Measurements from ENCODE around the gene ZNF529.

The ZNF529 gene

DNA sequence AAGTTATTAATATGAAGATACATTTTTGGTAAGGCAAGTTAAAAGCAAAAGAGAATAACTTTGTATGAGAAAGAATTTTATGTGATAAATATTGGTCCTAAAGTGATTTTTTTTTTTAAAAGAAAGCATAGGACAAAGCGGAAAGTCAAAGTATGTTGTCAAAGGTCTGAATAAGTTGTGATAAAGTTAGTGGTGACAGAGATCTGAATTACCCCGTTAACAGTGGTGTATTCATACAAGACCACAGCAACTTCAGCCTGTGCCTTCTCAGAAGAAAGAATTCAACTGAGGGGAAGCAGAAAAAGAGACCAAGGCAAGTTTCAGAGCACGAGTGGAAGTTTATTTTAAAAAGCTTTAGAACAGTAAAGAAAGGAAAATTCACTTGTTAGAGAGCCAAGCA is 64.8 kb downstream of the ZNF529 start:
- no peak for DNase-seq

DNA sequence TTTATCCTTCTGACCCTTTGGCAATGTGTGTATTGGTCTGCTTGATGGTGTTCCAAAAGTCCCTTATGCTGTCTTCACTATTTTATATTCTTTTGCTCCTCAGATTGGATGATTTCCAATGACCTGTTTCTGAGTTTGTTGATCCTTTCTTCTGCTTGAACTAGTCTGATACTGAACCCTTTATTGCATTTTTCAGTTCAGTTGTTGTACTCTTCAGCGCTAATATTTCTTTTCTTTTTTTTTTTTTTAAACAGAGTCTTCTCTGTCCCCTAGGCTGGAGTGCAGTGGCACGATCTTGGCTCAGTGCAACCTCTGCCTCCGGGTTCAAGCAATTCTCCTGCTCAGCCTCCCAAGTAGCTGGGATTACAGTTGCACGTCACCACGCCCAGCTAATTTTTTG is 71.1 kb downstream of the ZNF529 start:
- DNase-seq, result no peak

DNA sequence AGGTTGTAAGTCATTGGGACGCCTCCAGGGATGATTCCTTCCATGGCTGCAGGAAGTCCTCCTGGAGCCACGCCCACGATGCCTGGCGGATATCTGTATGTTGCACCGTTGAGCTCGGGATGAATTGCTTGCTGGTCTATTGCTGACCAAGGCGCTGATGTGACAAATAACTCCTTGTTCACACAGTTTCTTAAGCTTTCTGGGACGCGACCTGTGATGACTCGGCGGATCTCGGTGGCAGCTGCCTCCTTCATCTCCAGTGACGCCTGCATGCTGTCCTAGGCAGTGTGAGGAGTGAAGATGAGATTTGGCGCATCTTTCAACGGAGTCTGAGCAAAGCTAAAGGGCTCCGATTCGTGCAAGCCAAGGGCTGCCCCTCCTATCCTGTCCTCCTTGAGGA is 76.1 kb downstream of the ZNF529 start:
- DNase-seq, result no peak
